K562 (cell line): ENCODE data around the gene FILIP1.
A peak's percentile ranks its signal among the peaks of the same experiment; 100 is the strongest.

ENCODE experiments used
- CTCF ChIP-seq, 3 experiments: IDR thresholded peaks in 2 of 3; conservative IDR thresholded peaks in 1 of 3; 2 replicates each; pipeline ENCODE4 v1.5.1; 2011 to 2012; ENCODE audit warnings: low read length in 3 of 3, mild to moderate bottlenecking in 3 of 3, control low read depth in 2 of 3, improper control_type of control experiment in 1 of 3, inconsistent platforms in 1 of 3, low read depth in 1 of 3, mixed read lengths in 1 of 3, moderate library complexity in 1 of 3; ENCODE audit not compliant: insufficient read depth in 2 of 3
- HDAC2 ChIP-seq: fragments of 450-650 bp; IDR thresholded peaks from 2 replicates; pipeline ENCODE4 v1.6.1; 2016; ENCODE audit warnings: mild to moderate bottlenecking
- MTA2 ChIP-seq: fragments of 450-650 bp; IDR thresholded peaks from 2 replicates; pipeline ENCODE4 v1.6.1; 2016; ENCODE audit warnings: low read depth
- SIN3A ChIP-seq, 2 experiments: fragments of 150-350 bp in 1 of 2; IDR thresholded peaks; 2 replicates each; pipeline ENCODE4 v1.6.1; 2011 to 2016; ENCODE audit warnings: borderline replicate concordance in 2 of 2, low read depth in 2 of 2, low read length in 2 of 2, mild to moderate bottlenecking in 2 of 2, moderate library complexity in 2 of 2; ENCODE audit not compliant: control insufficient read depth in 1 of 2
- SNAPC5 ChIP-seq: fragments of 250-450 bp; sonication (Bioruptor Pico); IDR thresholded peaks from 2 replicates; pipeline ENCODE4 v1.8.0; 2021; ENCODE audit warnings: moderate library complexity, mild to moderate bottlenecking, inconsistent platforms
- UBTF ChIP-seq, 2 experiments: IDR thresholded peaks; 2 replicates each; pipeline ENCODE4 v1.6.1; 2012; ENCODE audit warnings: improper control_type of control experiment in 2 of 2, low read depth in 2 of 2, low read length in 2 of 2, borderline replicate concordance in 1 of 2
- TF ChIP-seq, protein P1 (sequence below): fragments of 250-450 bp; sonication (Bioruptor Pico); IDR thresholded peaks from 2 replicates; pipeline ENCODE4 v1.5.1; 2021; ENCODE audit warnings: mild to moderate bottlenecking

GRCh38 chr6:75526502-75527127, 33.0 kb upstream of the FILIP1 start:
- TF ChIP-seq UBTF (IDR thresholded peaks at IDR 0.05; ENCODE audit: borderline replicate concordance in 1 of 2, low read depth in 2 of 2, low read length in 2 of 2) (no peak), MTA2 (no peak), HDAC2 (no peak), SNAPC5 (CRISPR knock-in tag) (no peak), CTCF (IDR thresholded peaks at IDR 0.05 in 2 of 3, conservative IDR thresholded peaks at IDR 0.05 in 1 of 3; ENCODE audit: insufficient read depth in 2 of 3, low read depth in 1 of 3, low read length in 3 of 3) (peak; percentile 55 to 80 (median 64); a peak in 5 of 6 replicates), SIN3A (IDR thresholded peaks at IDR 0.05; ENCODE audit: borderline replicate concordance in 2 of 2, control insufficient read depth in 1 of 2, low read depth in 2 of 2, low read length in 2 of 2) (no peak)
- TF ChIP-seq, protein P1, sequence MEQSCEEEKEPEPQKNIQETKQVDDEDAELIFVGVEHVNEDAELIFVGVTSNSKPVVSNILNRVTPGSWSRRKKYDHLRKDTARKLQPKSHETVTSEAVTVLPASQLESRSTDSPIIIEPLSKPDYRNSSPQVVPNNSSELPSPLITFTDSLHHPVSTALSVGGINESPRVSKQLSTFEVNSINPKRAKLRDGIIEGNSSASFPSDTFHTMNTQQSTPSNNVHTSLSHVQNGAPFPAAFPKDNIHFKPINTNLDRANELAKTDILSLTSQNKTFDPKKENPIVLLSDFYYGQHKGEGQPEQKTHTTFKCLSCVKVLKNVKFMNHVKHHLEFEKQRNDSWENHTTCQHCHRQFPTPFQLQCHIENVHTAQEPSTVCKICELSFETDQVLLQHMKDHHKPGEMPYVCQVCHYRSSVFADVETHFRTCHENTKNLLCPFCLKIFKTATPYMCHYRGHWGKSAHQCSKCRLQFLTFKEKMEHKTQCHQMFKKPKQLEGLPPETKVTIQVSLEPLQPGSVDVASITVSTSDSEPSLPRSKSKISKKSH (CRISPR knock-in tag): no peak
